Keratinocyte (primary cell): Measurements from ENCODE around the gene SMYD2.

Experiments
- EZH2 ChIP-seq: IDR thresholded peaks from one replicate; pipeline ENCODE4 v1.6.1; 2012; ENCODE audit warnings: inconsistent platforms, mild to moderate bottlenecking, low read length, moderate library complexity
- TF ChIP-seq, protein P1 (sequence below), 3 experiments: IDR thresholded peaks in 1 of 3; conservative IDR thresholded peaks in 1 of 3; optimal IDR thresholded peaks in 1 of 3; 2 replicates in 2 of 3; 3 replicates in 1 of 3; pipeline versions ENCODE3 to v1.5.1; 2011; ENCODE audit warnings: low read length in 3 of 3, mild to moderate bottlenecking in 3 of 3, moderate library complexity in 2 of 3, control low read depth in 1 of 3, inconsistent platforms in 1 of 3; ENCODE audit not compliant: insufficient read depth in 2 of 3; ENCODE audit errors: extremely low read depth in 1 of 3

DNA sequence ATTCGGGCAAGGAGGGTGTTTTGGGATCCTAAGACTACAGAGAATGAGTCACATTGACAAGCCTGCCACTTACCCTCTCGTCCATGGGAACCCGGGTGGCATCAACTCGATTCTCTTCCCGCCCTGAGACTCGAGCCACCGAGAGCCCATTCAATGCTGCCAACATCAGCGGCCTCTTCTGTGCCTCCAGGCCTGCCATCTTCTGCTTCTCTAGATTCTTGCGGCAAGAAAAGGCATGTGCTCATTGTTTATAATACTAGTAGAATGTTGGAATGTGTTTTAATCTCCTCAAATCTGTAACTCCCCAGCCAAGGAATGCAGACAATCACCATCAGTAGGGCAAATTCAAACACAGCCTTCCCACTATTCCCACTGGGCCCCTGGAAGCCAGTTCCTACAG lies 96.9 kb downstream of the SMYD2 start:
- TF ChIP-seq, protein P1, sequence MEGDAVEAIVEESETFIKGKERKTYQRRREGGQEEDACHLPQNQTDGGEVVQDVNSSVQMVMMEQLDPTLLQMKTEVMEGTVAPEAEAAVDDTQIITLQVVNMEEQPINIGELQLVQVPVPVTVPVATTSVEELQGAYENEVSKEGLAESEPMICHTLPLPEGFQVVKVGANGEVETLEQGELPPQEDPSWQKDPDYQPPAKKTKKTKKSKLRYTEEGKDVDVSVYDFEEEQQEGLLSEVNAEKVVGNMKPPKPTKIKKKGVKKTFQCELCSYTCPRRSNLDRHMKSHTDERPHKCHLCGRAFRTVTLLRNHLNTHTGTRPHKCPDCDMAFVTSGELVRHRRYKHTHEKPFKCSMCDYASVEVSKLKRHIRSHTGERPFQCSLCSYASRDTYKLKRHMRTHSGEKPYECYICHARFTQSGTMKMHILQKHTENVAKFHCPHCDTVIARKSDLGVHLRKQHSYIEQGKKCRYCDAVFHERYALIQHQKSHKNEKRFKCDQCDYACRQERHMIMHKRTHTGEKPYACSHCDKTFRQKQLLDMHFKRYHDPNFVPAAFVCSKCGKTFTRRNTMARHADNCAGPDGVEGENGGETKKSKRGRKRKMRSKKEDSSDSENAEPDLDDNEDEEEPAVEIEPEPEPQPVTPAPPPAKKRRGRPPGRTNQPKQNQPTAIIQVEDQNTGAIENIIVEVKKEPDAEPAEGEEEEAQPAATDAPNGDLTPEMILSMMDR (optimal IDR thresholded peaks at IDR 0.05 in 1 of 3, IDR thresholded peaks at IDR 0.05 in 1 of 3, conservative IDR thresholded peaks at IDR 0.05 in 1 of 3; ENCODE audit: extremely low read depth in 1 of 3, insufficient read depth in 2 of 3, low read length in 3 of 3) = no peak
- TF ChIP-seq EZH2 = no peak
